Activated CD8-positive, alpha-beta memory T cell treated with anti-CD3 and anti-CD28 coated beads, Interleukin-2, amount 50 U/mL, for 24 hours (primary cell): Measurements from ENCODE around the gene CCDC178.
"Not testable (repeated sequence)": the region's sequence is repeated elsewhere in the genome, so short reads cannot be mapped to it uniquely, and the experiment has no call there.

Experiments used
- DNase-seq: peaks from one replicate; pipeline ENCODE4 v3.0.0-alpha.2; 2020; ENCODE audit errors: extremely low read depth

CCDC178 gene

DNA sequence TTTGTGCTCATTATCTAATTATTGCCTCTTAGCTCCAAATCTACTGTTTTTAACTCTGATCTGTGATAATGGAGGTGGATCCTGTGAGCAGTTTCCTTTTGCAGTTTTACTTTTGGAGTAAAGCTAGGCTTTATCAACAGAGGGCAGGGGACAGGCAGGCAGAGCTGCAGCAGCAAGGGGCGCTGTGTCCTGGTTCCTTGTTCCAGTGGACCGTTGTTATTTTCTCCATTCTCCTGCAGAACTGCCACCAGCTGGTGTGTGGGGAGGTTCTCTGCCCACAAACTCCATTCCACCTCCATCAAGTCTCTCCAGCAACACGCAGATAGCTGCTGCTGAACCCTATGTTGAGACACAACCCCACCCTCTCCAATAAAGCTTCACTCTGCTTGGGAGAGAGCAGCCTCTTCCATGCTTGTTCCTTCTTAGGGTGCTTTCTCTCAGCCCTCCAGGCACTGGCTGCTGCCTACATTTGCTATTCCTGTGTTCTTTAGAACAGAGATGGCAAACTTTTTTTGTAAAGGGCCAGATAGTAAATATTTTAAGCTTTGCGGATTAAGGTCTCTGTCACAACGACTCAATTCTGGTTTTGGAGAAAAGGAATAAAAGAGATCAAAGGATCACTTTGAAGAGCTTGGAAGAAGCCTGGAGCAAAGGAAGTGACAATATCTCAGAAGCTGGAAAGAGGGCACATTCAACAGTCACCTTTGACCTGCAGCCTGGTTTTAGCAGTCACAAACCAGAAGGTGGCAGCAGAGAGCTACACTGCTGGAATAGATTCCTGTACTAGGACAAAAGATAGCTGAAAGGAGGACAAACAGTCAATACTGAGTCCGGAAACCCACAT, 208.8 kb downstream of the CCDC178 start:
- DNase-seq, result peak; percentile 1

DNA sequence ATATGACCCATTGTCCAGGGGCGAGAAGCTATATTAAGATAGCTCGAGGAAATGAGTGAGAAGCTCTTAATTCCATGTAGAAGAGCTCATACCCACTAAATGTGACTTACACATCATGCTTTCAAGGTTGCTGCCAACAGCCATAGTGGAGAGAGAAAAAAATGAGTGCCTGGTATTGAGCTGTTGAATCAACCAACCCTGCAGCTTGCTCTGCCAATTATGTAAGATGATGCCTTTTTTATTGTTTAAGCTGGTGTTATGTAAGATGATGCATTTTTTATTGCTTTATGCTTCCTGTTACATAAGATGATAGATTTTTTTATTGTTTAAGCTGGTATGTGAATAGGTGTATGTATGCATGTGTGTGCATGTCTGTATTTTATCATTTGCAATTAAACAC, 228.2 kb downstream of the CCDC178 start:
- no peak for DNase-seq

DNA sequence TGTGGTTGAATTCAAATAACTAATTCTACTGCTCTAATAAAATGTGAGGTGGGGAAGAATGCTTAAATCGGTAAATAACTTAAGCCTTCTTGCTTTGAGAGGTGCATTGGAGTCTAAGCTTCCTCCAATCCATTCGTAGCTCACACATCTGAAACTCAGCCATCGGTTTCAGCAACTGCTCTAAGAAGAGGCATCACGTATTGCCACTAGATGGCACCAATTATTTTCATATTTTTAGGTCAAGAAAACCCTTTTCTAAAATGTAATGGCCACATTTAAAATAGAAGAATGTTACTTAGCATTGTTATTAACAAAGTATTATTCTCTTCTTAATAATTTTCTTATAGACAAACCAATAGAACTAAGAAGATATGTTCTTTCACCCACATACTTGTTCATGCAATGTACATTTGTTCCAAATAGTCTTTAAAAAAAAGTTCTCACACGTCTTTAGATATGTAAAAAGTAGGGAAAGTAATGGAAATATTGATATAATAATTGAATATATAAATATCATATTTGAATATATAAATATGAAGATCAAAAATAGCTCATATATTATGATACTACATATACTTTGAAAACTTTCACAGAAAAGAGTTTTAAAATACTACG, 229.8 kb downstream of the CCDC178 start:
- DNase-seq, result no peak

DNA sequence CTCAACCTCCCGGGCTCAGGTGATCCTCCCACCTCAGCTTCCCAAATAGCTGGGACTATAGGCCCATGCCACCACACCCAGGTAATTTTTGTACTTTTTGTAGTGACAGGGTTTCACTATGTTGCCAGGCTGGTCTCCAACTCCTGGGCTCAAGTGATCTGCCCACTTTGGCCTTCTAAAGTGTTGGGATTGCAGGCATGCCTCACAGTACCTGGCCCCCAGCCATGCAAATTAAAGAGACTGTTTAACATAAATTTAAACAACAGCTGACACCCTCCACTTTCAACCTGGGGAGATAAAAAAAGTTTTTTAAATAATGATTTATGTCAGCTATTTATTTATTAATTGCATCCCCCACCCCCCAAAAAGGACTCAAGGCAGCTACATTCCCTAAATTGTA, 234.7 kb downstream of the CCDC178 start:
- no peak for DNase-seq

DNA sequence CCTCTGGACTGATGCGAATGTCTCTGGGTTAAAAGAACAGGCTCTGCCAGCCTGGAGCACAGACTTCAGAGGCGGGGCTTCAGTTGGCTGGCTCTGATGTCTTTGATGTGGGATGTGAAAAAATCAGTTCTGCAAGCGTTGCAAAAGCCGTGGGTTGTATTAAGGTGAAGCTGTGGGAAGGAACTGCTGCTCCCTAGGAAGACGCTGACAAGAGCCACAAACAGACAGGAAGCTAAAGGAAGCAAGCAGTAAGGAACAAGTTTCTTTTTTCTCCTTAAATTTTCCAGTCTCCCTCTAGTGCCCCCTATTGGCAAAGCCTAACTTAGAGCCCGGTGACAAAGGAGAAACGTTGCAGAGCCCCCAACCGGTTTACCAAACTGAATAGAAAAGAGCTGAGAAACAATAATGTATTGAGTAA, 239.0 kb downstream of the CCDC178 start:
- no peak for DNase-seq

DNA sequence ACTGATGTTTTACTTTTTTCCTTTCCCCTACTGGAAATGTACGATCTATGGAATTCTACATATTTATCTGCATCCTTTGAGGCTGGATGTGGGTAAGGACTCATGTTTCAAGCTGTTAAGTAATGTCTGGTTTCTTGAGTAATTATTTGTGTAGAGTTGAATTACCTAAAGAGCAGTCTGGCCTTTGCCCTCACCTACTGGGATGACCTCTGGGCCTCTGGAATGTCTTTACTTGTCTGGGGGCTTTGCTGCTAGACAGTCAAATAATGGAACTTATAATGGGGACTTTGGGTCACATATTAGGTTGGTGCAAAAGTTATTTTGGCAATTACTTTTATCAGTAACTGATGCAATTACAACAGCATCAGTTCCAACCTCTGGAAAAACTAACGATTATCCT, 244.7 kb downstream of the CCDC178 start:
- no peak for DNase-seq

DNA sequence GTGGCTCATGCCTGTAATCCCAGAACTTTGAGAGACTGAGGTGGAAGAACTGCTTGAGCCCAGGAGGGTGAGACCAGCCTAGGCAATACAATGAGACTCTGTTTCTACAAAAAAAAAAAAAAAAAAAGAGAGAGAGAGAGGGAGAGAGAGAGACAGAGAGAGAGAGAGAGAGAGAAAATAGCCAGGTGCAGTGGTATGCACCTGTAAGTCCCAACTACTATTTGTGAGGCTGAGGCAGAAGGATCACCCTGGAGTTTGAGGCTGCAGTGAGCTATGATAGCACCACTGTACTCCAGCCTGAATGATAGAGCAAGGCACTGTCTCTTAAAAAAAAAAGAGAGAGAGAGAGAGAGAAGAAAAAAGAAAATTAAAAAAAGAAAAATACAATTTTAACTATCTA, 245.7 kb downstream of the CCDC178 start:
- DNase-seq, result no peak

DNA sequence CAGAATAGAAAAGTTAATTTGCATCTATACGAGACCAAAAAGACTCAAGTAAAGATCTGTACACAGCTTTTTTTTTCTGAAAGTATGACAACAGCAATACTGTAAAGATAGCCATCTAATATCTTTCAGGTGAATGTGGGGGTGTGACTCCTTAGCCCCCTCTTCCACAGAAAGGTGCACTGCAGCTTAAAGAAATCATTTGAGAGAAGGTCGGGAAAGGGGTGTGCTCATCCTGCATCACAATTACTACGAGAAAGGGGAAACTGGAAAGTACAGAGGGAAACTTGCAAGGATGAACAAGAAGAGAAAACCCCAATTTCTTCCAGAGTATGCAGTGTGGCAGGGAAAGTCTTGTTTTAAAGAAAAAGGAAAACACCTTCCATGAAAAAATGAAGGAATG, 255.6 kb downstream of the CCDC178 start:
- no peak for DNase-seq

DNA sequence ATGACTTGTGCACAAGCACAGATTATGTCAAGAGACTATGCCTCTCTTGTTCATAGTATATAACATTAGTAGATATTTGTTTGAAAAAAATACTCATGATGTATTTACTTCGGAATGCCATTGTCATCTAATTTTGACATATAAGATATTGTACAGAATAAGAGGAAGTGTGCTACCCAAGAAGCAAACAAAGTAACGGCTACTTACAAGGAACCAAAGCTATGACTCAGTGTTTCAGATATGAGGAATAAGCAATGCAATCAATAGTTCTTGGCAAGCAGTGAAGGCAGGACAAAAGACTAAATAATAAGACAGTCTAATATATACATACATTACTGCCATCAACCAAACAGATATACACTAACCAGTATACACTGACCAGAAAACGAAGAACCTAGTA, 256.3 kb downstream of the CCDC178 start:
- no peak for DNase-seq

DNA sequence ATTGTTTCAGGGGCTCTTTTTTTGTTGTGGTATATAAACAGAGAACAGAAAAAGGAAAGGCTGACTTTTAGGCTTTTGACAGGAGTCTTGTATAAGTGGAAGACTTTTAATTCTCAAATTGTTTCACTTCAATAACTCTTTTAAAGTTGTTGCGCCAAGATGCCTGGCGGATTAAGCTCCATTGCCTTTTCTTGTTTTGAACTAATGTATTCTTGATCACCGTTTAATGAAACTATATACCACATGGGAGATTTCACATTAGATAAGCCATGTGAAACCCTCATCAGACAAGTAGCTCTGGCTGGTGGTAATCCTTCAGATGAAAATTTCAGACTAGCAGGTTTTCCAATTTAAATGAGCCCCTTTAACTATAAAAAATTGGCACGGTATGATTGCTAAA, 257.4 kb downstream of the CCDC178 start:
- no peak for DNase-seq

DNA sequence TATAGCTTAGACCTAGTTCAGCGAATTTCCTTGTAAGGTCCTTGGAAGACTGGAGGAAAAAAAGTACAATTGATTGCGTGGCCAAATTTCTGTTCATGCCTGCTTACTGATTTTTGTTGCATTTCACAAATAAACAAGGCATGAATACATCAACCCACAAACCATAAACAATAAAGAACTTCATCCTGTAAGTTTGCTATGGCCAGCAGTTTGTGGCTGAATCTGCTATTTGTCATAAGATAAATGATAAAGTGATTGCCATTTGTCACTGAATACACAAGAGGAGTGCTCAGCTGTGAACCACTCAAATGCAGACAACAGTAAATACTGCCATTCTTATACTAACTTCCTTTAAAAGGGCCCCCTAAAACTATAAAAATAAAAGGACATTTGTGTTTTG, 259.5 kb downstream of the CCDC178 start:
- DNase-seq, result no peak

DNA sequence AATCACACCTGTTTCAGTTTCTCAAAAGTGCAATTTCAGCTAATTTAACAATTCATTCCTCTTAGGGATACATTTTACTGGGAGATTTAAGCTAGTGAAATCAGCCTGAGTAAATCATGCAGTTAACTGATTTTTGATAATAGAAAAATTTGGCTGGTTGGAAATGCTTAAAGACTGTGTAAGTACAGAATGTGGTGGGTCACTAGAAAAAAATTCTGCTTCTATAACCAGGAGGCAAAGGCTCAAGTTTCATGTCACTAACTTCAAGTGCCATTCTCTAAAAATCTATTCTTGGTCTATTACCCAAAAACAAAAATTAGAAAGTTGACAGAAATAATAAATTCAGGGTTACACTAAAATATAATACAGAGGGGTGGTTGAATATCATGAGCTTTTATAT, 271.3 kb downstream of the CCDC178 start:
- DNase-seq, result no peak

DNA sequence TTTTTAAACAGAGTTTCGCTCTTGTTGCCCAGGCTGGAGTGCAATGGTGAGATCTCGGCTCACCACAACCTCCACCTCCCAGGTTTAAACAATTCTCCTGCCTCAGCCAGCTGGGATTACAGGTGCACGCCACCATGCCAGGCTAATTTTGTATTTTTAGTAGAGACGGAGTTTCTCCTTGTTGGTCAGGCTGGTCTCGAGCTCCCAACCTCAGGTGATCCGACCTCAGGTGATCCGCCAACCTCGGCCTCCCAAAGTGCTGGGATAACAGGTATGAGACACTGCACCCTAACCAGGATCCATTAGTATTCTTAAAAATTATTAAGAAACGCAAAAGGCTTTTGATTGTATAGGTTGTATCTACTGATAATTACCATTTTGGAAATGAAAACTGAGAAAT, 276.4 kb downstream of the CCDC178 start:
- not testable (repeated sequence) for DNase-seq

DNA sequence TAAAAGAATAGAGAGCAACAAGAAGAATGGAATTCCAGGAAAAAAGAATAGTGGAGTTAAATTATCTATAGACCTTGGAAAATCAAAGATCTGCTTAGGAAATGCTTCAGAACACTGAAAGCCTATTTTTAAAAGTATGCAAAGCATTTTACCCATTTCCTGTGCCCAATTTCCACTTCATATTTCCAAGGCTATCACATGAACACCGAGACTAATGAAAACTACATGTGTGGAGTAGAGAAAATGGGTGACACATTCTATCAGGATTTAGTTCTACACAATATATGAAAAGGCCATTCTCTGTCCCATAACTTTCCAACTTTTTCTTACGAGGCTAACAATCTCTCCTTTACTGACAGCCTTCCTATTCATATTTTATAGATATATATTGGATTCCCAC, 279.4 kb downstream of the CCDC178 start:
- no peak for DNase-seq

DNA sequence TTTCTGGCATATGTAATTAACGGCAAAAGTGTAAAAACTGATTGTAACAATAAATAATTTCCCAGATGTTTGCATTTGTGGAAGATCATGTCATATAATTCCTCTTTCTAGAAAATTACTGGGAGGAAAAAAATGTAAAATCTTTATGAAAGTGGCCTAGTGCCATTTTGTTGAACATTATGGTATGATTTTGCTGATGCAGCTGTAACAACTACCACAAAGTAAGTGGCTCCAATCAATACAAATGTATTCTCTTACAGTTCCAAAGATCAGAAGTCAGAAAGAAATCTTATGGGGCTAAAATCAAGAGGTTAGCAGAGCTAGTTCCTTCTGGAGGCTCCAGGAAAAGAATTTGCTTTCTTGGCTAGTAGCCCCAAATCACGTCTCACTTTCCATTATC, 281.4 kb downstream of the CCDC178 start:
- no peak for DNase-seq

DNA sequence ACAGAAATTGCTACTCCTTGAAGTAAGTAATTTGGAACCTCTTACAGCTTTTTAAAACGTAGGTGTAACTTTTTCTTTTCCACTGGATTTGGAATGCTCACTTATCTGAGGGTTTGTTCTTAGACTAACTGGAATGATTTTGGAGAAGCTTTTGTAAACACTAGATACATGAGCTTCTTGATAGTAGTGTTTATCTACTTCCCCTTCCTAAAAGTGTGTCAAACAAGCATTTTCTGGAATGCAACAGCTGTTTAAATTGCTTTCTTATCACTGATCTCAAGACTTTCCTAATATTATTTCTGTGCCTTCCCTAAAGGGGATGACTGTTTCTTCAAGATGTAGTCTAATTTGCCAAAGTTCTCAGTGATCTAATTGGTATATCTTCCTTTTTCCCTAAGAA, 282.6 kb downstream of the CCDC178 start:
- DNase-seq, result no peak

DNA sequence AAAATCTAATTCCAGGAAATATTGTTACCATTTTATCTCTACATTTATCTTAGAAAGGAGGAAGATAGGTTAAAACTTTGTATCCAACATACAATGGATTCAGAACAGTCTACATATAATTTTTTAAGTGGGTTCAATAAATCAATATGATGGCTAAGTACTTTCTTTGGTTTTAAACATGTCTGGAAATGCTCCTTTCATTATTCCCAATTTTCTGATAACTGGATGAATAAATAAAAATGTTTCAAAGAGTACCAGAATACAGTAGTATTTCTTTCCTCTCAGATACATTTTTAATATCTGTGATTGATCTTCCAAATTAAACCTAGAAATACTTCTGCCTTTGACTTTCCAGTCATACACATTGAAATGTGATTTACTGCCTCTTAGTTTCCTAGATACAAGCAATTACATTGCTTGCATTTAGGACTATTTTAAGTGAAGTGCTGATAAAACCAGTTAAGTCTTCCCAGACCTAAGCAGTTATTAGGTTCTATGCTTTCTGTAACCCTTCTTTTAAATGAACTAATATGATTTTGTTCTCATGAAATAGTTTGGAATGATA, 283.5 kb downstream of the CCDC178 start:
- DNase-seq, result no peak

DNA sequence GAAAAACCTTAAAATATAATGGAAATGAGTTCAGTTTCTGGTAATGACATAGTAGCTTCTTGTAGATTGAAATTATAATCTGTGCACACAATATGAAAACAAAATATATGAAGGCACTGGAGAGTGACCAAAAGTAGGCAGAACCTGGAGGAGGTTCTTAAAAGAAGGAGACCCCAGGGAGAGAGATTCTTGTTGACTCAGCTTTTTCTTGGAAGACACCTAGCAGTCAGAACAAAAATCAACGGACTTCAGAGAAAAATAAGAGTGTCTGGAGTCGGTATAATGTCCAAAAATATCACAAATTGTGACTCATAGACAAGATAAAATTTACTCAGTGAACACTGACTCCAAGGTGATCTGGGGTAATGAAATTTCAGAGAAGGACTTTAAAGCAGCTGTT, 286.5 kb downstream of the CCDC178 start:
- no peak for DNase-seq

DNA sequence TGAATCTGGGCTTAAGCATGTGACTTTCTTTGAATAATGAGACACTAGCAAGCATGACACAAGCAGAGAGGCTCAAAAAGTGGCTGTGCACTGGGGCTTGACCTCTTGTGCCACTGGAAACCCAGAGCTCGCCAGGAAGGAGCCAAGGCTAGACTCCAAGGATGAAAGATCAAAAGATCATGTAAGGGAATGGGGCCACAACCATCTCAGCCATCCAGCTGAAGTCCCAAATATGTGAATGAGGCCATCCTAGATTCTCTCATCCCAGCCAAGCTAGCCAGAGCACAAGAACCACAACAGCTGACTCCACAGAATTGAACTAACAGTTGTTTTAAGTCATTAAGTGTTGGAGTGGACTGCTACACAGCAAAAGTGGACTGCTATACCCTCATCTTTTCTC, 288.1 kb downstream of the CCDC178 start:
- DNase-seq, result no peak

DNA sequence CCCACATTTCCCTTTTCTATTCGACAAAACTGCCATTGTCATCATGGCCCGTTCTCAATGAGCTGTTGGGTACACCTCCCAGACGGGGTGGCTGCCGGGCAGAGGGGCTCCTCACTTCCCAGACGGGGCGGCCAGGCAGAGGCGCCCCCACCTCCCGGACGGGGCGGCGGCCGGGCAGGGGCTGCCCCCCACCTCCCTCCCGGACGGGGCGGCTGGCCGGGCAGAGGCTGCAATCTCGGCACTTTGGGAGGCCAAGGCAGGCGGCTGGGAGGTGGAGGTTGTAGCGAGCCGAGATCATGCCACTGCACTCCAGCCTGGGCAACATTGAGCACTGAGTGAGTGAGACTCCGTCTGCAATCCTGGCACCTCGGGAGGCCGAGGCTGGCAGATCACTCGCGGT, 292.7 kb downstream of the CCDC178 start:
- DNase-seq, result not testable (repeated sequence)

DNA sequence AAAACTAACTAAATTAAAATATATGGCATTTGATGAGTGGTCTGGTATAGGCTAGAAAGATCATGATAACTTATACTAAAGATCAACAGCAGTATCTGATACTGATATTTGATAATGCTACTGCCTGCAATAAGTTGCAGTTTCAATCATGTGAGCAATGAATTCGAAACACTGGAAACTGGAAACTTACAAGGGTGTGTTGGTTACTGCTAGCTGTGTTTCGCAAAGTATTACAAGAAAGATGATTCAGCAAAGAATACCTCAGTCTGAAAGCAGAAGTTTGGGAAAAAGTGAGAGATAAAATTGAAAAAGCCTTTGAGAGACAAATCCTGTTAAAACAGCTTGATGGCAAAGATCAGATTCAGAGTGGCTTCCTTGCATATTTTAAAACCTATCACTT, 294.5 kb downstream of the CCDC178 start:
- DNase-seq, result no peak

DNA sequence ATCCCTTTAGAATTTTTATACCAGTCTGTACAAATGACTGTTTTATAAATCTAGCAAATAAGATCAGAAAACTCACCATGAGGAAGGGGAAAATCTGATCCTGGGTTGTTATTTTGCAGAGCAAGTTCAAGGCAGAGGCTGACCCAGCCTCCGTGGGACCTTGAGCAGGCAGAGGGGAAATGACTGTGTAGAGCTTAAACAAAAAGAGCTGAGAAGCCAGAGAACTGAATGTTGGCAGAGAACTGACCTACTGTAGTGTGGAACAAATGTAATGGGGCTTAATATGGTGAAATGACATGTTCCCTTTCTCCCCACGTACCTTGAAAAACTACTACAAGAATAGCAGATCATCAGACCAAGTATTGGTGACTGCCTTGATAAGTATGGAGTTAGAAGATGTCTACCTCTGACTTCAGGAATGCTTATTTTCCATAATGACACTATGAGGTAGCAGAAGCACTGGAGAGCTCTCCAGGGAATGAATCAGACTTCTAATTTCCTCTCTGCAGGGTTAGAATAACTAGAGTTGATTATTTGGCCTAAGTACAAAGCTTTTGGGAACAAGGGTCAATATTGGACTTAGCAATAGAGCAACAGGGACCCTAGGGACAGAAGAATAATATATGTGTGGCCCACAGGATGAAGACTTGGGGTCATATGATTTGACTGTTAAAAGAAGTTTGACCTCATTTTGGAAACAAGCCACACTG, 304.4 kb downstream of the CCDC178 start:
- no peak for DNase-seq

DNA sequence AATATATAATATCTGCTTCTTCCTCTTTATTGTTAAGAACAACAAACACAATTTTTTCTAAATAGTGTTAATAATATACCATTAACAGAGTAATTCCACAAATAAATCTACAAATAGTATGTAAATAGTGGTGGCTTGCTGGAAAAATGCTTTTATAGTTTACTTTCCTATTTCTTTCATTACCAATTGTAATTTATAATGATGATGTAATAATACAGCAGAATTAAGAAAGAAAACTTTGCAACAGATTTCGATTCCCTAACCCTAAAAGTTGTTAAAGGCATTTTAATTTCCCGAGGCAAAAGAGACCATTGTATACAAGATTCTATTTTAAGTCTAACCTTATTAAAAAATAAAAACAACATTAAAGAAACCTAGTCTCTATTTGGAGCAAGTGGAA, 307.9 kb downstream of the CCDC178 start:
- no peak for DNase-seq
